Measurements from ENCODE around the gene STAC3. TPM values are rescaled to one million over a fixed set of nuclear protein-coding genes. Genes with fewer than 3 reads are reported as not detected.

STAC3 gene
- total and polyA plus RNA-seq, 2 experiments from 2014 or later = 0.48 to 3.0 TPM

DNA sequence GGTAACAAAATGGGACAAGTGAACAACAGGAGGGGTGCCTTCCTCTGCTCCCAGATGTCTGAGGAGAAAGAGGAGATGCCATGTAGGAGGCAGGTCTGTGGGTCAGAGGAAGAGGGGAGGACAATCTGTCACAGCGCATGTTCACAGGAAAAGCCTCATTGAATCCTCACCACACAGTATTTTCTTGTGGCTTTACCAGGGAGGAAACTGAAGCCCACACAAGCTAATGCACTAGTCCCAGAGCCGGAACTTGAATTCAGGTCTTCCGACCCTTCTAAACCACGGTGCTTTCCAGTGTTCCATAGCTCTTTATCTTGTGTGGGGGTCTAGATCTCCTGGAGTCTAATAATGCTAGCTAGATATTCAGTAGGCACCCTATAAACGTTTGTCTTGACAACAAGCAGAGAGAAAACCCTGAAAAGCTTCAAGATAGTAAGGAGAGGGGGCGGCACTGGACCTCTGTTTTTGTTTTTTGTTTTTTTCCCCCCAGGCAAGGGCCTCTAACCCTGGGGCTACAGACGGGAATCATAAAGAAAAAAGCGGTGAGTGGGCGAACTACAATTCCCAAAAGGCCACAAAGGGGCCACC lies 21.8 kb downstream of the STAC3 start:
- Histone ChIP-seq H3K9me2 (ENCODE audit: insufficient read depth) (no peaks in the 10 kb centered on the region), H2AFZ (peak overlapping the region; percentile 77; the same call in 1 of the 2 replicates), H3K4me3 (peak overlapping the region; percentile 95), H3K79me2 (replicated peaks; ENCODE audit: insufficient read depth) (peaks cover 25% of the 10 kb centered on the region), H3K27ac (ENCODE audit: low read depth) (no peak overlapping the region), H3F3A (replicated peaks; ENCODE audit: low read depth) (peaks cover 51% of the 10 kb centered on the region), H3K4me1 (ENCODE audit: insufficient read depth) (peaks cover 39% of the 10 kb centered on the region), H4K20me1 (replicated peaks; ENCODE audit: insufficient read depth) (peaks cover 28% of the 10 kb centered on the region), H3K4me2 (peak overlapping the region; percentile 100), H3K36me3 (ENCODE audit: insufficient read depth) (peaks cover 23% of the 10 kb centered on the region), H3K27me3 (ENCODE audit: insufficient read depth) (peaks cover 55% of the 10 kb centered on the region)
- Mint-ChIP-seq H3K27ac (peak overlapping the region; percentile 100), H3K9me3 (no peaks in the 10 kb centered on the region; the same call in 2 of the 3 replicates), H3K27me3 (ENCODE audit: insufficient read depth, low read depth, poor library complexity) (peaks cover 60% of the 10 kb centered on the region), H3K4me3 (peak overlapping the region; percentile 97), H3K36me3 (ENCODE audit: low read depth) (peaks cover 48% of the 10 kb centered on the region), H3K4me1 (peaks cover 62% of the 10 kb centered on the region)
- ATAC-seq = no peak
- DNase-seq (ENCODE audit: low spot score) = no peak
- TF ChIP-seq, protein P1, sequence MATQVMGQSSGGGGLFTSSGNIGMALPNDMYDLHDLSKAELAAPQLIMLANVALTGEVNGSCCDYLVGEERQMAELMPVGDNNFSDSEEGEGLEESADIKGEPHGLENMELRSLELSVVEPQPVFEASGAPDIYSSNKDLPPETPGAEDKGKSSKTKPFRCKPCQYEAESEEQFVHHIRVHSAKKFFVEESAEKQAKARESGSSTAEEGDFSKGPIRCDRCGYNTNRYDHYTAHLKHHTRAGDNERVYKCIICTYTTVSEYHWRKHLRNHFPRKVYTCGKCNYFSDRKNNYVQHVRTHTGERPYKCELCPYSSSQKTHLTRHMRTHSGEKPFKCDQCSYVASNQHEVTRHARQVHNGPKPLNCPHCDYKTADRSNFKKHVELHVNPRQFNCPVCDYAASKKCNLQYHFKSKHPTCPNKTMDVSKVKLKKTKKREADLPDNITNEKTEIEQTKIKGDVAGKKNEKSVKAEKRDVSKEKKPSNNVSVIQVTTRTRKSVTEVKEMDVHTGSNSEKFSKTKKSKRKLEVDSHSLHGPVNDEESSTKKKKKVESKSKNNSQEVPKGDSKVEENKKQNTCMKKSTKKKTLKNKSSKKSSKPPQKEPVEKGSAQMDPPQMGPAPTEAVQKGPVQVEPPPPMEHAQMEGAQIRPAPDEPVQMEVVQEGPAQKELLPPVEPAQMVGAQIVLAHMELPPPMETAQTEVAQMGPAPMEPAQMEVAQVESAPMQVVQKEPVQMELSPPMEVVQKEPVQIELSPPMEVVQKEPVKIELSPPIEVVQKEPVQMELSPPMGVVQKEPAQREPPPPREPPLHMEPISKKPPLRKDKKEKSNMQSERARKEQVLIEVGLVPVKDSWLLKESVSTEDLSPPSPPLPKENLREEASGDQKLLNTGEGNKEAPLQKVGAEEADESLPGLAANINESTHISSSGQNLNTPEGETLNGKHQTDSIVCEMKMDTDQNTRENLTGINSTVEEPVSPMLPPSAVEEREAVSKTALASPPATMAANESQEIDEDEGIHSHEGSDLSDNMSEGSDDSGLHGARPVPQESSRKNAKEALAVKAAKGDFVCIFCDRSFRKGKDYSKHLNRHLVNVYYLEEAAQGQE (IDR thresholded peaks at IDR 0.05; ENCODE audit: unreplicated experiment) = no peak
- TF ChIP-seq JUNB (IDR thresholded peaks at IDR 0.05; ENCODE audit: unreplicated experiment) (no peak), STAT1 (IDR thresholded peaks at IDR 0.05; ENCODE audit: unreplicated experiment) (no peak), EZH2phosphoT487 (IDR thresholded peaks at IDR 0.05; ENCODE audit: unreplicated experiment) (no peak), EZH2 (IDR thresholded peaks at IDR 0.05; ENCODE audit: low read depth, unreplicated experiment) (no peak)

DNA sequence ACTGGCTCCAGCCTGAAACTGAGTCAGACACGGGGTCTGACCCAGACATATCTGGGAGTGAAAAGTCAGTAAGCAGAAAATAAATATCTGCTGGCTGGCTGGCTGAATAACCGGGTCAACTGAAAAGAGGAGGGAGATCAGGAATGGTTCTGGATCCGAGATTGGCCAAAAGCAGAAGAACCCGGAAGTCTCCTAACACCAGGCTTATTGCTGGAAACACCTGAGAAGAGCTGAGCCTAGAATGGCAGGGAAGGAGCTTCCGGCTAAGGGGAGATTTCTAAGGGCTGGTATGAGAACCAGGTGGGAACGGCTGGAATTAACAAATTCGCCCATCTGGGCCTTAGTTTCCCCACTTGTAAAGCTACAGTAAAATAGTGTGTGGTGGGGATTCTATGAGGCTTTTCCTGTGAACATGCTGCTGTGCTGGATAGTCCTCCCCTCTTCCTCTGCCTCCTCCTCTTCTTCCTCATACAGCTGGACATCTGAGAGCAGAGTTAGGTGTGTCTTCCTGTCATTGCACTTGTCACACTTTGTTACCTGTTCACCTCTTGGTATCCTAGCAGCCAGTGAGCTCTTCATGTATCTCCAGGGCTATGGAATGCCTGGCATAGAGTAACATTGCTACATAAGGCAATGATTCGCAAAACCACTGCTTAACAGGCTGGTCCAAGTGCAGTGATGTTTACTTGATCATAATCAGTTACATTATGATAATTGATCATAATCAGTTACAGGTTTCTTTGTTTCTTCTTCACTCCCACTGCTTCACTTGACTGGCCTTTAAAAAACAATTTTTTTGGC lies 23.5 kb downstream of the STAC3 start:
- H3K4me1 Mint-ChIP-seq = peaks cover 63% of the 10 kb centered on the region
- peaks cover 18% of the 10 kb centered on the region for H4K20me1 ChIP-seq (replicated peaks; ENCODE audit: insufficient read depth)
- peak overlapping the region; percentile 87 for H3K4me2 ChIP-seq
- ATAC-seq = no peak
- peak; percentile 65 for DNase-seq (ENCODE audit: low spot score)
- peak overlapping the region; percentile 19; the same call in 1 of the 2 replicates for H2AFZ ChIP-seq
- H3K36me3 ChIP-seq (ENCODE audit: insufficient read depth) = peaks cover 9% of the 10 kb centered on the region; the same call in 1 of the 2 replicates
- H3K4me3 Mint-ChIP-seq = peak overlapping the region; percentile 76
- H3K4me3 ChIP-seq = peak overlapping the region; percentile 61
- H3K36me3 Mint-ChIP-seq (ENCODE audit: low read depth) = peaks cover 32% of the 10 kb centered on the region
- H3K9me3 Mint-ChIP-seq = no peaks in the 10 kb centered on the region; the same call in 2 of the 3 replicates
- no peak overlapping the region for H3K27ac Mint-ChIP-seq
- H3K4me1 ChIP-seq (ENCODE audit: insufficient read depth) = peaks cover 52% of the 10 kb centered on the region
- peaks cover 25% of the 10 kb centered on the region for H3K79me2 ChIP-seq (replicated peaks; ENCODE audit: insufficient read depth)
- no peaks in the 10 kb centered on the region for H3K9me2 ChIP-seq (ENCODE audit: insufficient read depth)
- TF ChIP-seq CREB1 (CRISPR knock-in tag; IDR thresholded peaks at IDR 0.05; ENCODE audit: low read depth) (no peak), ZNF331 (CRISPR knock-in tag; IDR thresholded peaks at IDR 0.05; ENCODE audit: low read depth) (no peak), EZH2 (IDR thresholded peaks at IDR 0.05; ENCODE audit: low read depth, unreplicated experiment) (no peak), JUNB (IDR thresholded peaks at IDR 0.05; ENCODE audit: unreplicated experiment) (no peak)
- TF ChIP-seq, protein P2, sequence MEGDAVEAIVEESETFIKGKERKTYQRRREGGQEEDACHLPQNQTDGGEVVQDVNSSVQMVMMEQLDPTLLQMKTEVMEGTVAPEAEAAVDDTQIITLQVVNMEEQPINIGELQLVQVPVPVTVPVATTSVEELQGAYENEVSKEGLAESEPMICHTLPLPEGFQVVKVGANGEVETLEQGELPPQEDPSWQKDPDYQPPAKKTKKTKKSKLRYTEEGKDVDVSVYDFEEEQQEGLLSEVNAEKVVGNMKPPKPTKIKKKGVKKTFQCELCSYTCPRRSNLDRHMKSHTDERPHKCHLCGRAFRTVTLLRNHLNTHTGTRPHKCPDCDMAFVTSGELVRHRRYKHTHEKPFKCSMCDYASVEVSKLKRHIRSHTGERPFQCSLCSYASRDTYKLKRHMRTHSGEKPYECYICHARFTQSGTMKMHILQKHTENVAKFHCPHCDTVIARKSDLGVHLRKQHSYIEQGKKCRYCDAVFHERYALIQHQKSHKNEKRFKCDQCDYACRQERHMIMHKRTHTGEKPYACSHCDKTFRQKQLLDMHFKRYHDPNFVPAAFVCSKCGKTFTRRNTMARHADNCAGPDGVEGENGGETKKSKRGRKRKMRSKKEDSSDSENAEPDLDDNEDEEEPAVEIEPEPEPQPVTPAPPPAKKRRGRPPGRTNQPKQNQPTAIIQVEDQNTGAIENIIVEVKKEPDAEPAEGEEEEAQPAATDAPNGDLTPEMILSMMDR (conservative IDR thresholded peaks at IDR 0.05; ENCODE audit: low read depth in 2 of 2) = no peak
- H3F3A ChIP-seq (replicated peaks; ENCODE audit: low read depth) = peaks cover 42% of the 10 kb centered on the region
- peaks cover 66% of the 10 kb centered on the region for H3K27me3 ChIP-seq (ENCODE audit: insufficient read depth)
- H3K27ac ChIP-seq (ENCODE audit: low read depth) = no peak overlapping the region
- peaks cover 66% of the 10 kb centered on the region for H3K27me3 Mint-ChIP-seq (ENCODE audit: insufficient read depth, low read depth, poor library complexity)

Data from GM23338 (cell line).